HG03520 (cell line): ENCODE data around the gene RBPMS2.
"Not testable (repeated sequence)": the region's sequence is repeated elsewhere in the genome, so short reads cannot be mapped to it uniquely, and the experiment has no call there.

Source experiments
- ATAC-seq: cut with Tn5 transposase; IDR thresholded peaks from one replicate; pipeline ENCODE4 v1.9.1; 2021; ENCODE audit warnings: mild to moderate bottlenecking, moderate library complexity; ENCODE audit not compliant: unreplicated experiment

The RBPMS2 gene

DNA sequence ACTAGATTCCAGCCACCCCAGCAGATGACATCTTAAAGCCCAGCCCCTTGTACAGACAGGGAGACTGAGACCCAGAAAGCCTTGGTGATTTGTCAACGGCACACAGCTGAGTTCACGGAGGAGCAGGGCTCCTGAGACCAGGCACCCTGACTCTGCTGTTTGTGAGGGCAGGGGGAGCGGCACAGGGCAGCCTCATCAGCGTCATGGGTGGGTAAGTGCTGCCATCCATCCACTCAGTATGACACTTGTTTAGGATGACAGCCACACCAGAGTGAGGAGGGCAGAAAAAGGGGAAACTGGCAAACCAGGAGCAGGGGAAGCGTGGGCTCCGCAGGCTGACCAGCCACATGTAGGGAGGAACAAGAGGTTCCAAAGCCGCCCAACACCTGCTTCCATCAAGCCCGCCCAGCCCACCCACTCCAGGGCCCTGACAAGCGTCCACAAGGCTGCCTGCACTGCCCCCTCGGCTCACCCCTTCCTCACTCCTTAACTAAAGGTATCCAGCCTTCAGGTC is 19.9 kb downstream of the RBPMS2 start:
- no peak for ATAC-seq

DNA sequence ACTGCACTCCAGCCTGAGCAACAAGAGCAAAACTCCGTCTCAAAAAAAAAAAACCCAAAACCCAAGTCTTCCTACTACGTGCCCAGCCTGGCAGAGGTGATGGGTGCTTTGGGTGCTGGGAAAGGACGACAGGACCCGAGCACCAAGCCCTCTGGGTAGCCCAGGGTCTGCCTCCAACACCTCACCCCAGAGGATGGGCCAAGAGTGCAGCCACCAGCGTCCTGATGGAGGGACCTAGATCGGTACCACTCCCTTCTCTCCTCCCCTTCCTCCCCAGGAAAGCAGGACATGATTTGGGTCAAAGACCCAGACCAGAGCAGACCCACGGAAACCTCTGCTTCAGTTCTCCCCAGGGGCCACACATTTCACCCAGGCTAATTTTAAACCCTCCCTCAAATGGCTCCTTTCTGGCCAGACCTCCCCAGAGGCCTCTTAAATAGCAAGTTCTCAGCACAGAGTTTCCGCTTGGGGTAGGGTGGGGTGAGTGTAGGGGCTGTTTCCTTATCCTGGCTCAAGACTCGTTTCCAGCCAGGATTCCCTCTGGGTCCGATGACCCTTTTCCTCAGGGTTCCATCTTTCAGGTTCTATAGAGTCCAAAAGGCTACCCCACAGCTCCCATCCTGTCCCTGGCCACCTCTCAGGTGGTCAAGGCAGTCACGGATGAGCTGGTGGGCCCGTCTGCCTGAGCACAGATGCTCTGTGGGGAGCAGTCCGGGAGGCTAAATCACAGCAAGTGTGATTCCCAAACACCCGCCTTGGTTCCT is 20.5 kb downstream of the RBPMS2 start:
- ATAC-seq, result peak; percentile 59

DNA sequence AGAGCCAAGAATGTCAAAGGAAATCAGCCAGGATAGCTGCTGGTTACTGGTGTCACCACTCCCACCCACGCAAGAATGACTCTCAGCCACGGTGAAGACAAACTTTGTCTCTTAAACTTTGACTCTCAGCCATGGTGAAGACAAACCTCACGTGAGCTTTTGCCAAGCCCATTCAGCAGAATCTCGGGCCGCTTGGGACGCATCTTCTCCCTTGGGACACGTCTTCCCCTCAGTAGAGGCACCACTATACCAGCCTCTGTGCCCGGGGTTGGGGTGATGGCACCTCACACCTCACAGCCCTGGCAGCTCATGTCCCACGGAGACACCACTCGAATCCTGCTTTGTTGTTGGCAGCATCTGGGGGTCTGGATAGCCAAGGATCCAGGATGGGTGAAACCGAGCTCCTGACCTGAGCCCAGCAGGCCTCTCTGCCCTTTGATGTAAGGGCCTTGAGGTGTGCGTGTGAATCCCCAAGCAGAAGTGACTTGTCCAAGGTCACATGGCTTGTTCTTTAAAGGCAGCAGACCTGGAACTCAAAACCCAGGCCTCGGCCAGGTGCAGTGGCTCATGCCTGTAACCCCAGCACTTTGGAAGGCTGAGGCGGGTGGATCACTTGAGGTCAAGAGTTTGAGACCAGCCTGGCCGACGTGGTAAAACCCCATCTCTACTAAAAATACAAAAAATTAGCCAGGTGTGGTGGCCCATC is 21.8 kb downstream of the RBPMS2 start:
- ATAC-seq, result no peak

DNA sequence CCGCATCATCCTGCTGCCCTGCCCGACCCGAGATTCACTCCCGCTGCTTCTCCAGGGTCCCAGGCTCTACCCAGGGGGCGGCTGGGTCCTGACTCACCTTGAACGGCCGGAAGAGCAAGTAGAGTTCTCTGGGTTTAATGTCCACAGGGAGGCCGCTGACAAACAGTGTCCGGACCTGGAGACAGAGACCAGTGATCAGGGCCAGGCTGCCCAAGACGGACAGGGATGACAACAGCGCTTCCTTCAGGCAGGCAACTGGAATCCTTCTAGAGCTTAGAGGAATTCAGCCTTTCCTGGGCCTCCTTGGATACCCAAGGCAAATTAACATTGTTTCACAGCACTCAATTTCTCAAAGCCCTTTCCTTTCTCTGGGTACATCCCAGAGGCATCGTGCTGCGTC is 23.9 kb downstream of the RBPMS2 start:
- ATAC-seq, result no peak

DNA sequence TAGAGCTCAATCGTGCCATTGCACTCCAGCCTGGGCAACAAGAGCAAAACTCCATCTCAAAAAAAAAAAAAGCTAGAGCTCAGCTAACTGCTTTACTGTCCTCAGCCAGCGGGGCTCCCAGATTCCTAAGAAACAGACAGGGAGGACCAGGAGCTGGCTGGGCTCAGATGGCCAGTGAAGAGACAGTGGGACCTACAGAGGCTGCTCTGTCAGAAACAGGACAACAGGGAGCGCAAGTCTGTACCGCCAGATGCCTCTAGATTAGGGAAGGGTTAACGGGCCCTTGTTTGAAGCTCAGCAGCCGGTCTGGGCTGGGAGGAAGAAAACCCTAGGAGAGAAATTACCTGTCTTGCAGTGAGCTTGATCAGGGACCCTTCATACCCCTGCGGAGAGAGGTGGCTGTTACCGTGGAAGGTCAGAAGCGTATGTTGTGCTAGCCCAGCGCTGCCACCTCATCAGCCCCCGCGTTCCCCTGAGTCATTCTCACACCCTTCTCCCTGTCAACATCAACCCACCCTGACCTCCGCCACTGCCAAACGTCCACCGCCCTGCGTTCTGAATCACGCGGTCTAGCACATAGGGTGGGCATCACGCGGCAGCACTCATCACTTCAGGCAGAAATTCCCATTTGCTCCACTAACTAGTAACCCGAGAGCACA is 25.3 kb downstream of the RBPMS2 start:
- ATAC-seq, result no peak

DNA sequence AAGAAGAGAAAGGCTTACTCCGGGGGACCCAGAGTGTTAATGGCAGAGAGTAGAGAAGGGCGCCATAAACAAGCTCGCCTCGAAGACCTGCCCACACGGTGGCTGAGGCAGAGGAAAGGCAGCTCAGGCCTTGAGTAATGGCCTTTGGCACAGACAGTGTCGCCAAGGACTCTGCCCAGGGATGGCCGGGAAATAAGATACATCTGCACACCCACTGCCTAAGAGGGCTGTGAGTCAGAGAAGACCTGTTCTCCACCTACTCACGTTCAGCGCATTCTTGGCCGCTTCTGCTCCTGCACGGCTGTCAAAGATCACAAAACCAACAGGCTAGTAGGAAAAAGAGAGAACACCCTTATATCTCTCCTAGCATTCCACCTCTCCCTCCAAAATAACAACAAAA is 26.2 kb downstream of the RBPMS2 start:
- ATAC-seq, result no peak

DNA sequence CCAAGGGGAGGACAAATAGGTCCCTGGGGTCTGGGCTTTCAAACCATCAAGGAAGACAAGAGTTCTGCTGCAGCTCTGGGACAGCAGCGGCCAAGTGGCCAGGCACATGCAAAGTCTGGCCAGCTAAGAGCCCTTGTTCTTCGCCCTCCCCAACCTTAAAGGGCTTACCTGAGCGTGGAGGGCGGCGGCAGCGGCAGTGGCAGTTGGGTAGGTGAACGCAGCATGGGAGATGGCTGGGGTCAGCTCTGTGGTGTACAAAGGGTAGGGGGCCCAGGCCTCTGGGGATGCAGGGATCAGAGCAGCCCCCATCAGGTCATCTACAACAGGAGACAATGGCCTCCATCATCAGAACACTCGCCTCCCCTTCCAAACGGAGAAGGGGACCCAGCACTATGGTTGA is 27.1 kb downstream of the RBPMS2 start:
- ATAC-seq, result no peak

DNA sequence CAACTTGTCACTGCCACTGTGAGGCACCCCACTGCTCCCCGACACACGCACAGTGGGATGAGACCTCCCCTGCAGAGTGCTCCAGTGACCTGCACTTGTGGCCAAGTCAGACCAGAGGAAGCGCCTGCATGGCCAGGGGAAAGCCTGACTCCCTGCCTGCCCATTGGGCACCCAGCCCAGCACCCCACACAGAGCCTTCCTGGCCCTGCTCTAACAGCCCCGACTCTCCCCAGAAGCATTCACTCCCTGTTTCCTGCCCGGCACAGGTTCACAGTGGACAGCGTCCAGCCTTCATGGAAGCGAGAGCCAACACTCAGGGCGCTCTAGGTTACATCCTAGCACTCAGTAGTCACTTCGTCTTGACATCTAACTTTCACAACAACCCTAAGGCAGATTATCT is 27.8 kb downstream of the RBPMS2 start:
- ATAC-seq, result no peak

DNA sequence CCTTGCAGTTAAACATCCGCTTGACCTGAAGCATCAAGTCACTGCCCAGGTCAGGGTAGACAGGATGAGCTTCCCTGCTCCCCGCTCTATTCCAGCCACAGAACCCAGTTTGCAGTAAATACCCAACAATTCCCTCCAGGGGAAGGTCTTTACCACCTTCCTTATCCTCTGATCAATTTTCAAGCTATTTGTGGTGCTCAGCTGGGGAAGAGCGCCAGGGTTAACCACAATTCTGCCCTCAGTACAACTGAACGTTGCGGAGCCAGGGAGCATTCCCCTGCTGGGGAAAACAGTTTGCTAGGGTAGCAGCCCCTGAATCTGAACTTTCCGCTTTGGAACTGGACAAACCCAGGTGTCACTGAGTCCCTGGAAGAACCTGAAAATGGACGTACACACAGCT is 28.5 kb downstream of the RBPMS2 start:
- no peak for ATAC-seq

DNA sequence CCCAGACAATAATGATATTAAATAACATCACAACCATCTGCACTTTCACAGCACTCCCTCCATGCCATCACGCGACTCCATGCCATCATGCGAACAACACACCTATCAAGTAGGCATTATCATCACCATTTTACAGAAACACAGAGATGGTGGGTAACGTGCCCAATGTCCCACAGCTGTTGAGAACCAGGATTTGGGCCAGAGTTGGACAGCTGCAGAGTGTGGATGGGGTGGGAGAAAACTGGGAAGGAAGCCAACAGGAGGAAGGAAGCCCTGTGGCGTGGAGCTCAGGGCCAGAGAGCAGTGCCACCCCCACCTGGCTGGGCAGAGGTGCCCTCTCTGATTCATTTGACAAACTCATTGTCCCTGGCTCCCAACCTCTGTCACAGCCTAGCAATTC is 29.0 kb downstream of the RBPMS2 start:
- ATAC-seq, result no peak

DNA sequence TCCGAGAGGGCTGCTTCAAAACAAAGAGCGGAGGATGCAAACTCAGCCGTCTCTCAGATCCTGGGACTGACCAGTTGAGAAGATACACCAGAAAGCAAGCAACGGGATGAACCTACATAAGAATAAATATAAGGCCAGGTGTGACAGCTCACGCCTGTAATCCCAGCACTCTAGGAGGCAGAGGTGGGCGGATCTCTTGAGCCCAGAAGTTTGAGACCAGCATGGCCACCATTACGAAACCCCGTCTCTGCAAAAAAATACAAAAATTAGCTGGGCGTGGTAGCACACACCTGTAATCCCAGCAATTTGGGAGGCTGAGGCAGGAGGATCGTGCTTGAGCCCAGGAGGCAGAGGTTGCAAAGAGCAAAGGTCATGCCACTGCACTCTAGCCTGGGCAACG is 31.7 kb downstream of the RBPMS2 start:
- ATAC-seq, result no peak

DNA sequence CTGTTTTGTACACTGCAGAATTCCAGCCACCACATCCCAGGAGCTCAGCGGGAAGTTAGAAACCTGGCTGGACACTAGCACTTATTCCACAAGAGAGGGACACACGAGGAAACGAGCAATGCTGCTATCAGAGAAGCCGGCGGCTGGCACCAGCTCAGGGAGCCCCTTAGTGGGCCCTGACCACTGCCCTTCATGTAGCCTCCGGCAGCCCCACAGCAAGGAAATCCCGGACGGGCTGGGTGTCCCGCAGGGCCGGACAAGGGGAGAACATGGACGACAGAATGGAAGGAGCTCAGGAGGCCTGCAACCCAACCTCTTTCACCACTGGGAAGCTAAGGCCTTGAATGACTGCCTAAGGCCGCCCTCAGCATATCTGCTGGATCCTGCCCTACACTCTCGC is 32.5 kb downstream of the RBPMS2 start:
- ATAC-seq, result no peak

DNA sequence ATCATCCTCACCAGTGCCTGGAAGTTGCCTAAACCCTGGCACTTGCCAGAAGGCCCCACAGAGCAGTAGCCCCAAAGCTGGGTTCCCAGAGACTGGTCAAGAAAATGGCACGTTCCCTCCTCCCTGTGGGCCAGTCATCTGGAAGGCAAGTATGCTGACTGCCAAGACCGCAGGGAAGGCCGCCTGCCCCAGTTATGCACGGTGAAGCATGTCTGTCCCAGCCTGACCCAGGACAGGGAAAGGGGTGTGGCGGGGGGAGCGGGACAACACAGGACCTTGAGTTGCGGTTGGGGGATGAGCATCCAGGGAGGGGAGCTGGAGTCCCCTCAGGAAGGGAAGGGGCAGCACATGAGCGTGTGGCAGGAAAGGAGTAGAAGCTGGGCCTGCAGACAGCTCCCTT is 33.0 kb downstream of the RBPMS2 start:
- ATAC-seq, result no peak

DNA sequence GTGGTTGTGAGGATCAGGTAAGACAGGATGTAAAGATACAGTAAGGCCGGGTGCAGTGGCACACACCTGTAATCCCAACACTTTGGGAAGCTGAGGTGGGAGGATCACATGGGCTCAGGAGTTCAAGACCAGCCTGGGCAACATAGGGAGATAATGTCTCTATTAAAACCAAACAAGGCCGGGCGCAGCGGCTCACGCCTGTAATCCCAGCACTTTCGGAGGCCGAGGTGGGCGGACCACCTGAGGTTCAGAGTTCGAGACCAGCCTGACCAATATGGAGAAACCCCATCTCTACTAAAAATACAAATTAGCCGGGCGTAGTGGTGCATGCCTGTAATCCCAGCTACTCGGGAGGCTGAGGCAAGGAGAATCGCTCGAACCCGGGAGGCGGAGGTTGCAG is 33.7 kb downstream of the RBPMS2 start:
- not testable (repeated sequence) for ATAC-seq

DNA sequence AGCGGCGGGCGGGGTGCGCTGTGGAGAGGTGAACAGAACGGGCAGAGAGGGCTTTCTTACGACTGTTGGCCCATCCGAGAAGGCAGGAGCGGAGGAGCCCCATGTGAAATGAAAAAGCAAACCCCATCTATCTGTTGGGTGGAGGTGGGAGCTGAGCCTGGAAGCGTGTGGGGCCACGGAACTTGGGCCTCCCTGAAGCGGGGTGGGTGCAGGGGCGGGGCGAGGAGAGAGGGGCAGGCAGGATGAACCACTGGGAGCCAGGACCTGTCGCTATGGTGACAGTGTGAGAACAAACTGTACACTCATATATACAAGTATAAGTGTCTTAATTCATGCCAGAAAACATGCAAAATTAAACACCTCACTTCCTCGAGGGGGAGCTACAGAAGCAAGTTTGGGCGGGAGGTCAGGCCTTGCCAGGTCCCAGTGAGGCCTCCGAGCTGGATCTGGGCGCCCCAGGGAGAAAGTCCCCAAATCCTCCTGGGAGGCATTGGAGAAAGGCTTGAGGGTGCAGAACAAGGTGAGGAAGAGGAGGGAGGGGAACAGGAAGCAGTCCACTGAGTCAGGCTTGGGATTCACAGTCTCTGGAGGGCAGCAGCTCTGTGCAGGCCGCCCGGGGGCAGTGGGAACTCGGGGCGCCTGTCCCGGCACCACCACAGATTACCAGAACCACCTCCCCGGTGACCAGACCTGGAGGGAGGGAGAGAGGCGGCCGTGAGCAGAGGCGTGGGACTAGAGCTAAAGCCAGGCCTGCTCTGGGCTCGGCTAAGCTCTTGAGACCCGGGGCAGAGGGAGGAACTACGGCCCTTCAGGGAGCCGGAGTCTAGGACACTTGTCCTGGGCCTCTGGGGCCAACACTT is 34.8 kb downstream of the RBPMS2 start:
- no peak for ATAC-seq

DNA sequence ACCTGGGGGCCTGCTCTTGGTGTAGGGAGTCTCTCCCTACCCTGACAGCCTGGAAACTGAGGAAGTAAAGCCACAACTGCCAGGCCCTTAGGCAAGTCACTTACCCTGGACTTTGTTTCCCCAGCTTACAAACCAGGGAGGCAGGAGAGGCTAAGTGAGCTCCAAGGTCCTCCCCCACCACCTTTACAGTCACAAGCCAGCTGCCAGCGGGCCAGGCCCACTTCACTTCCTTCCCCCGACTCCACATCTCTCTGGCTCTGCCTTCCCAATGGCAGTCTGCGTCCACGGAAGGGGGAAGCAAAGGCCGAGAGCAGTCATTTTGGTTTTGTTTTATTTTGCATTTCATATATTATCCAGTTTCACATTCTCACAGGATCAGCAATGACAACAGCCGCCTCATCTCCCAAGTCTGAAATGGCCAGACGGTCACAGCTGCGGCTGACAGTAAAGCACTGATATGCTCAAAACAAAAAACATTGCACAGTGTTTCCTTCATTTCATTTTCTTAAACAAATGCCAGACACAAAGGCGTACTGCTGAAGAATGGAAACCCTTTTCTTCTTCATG is 35.7 kb downstream of the RBPMS2 start:
- ATAC-seq, result no peak

DNA sequence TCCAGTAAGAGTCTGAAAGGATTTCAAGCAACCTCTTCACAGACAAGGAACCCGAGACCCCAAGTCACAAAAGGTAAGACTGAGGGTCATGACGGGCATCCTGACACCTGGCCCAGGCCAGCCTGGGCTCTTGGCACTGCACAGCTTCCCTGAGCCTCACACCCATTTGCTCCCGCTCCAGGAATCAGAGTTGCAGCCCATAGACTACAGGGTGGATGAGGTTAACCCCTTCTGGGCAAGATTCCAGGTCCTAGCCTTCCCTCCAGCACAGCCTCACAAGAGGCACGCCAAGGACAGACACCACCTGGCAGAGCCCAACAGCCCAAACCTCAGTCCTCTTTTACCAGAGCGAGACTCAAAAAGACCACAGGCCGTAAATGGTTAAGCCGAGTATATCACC is 36.2 kb downstream of the RBPMS2 start:
- no peak for ATAC-seq

DNA sequence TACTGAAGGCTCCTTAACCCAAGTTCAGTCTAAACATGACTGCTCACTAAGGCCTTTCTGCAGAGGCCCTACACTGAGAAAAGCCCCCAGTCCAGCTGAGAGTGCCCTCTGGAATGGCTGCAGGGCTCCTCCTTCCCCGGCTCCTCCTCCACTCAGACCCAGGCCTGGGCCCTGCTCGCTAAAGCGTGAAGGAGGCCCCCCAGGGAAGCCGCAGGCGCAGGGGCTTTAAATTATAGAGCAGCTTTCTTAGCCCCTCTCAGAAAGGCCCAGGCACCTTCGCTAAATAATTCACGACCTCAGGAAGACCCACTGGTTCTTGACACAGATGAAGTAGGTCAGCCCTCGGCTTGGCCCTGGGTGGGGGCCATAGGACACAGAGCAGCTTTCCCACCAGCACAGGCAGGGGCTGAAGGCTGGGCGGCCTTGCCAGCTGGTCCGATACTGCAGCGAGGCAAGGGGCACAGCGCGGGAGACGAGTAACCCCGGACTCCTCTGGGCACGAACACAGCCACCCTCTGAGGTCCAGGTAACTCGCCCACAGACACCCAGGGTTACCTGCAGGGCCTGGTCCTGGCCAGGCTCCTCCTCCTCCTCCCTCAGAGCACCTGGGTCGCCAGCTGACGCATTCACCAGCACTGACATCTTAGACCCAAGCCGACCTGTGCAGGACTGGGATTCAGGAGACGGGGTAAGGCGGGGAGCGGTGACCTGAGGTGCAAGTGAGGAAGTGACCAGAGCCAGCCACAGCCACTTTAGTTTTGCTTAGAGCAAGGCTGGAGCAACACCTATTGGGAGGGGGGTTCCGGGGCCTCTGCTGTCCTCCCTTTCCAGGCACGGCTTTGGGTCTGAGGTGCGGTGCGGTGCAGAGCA is 36.9 kb downstream of the RBPMS2 start:
- ATAC-seq, result no peak

DNA sequence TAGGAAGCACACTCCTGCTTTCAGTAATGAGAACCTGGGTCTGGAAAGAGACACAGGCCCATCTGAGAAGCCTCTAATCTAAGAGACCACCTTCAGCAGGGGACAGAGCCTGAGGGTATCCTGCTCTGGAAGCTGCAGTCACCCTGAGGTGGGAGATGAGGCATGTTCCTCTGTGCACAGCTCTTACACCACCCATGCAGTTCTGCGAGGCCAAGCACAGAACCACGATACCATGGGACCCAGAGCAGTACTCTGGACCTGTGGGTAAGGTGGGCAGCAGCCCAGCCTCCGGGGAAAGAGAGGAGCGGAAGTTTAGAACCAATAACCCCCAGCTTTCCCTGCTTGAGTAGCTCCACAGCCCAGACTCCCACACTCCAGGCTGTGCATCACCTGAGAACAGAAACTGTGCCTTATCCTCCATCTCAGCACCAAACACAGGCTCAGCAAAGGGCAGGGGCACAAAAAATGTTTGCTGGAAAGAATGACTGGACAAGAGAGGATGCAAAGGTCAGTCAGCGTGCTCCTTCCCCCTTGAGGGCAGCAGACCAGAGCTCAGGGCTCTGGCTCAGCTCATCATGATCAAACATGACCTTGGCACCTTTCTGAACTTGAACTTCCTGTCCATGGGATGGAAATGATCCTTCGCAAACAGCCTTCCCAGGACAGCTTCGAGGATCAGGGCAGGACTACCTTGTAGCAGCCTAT is 43.1 kb downstream of the RBPMS2 start:
- no peak for ATAC-seq
